Large intestine (tissue), 3 donors: ENCODE data around the gene OR52H1. TPM values are rescaled to one million over a fixed set of nuclear protein-coding genes. Genes with fewer than 3 reads are reported as not detected.

ENCODE experiments used
- DNase-seq, 2 donors: peaks; one replicate each; pipeline versions ENCODE4 v3.0.0 to v3.0.0-alpha.2; 2013
- H3K27ac ChIP-seq: one replicate; pipeline ENCODE4 v1.5.1; 2013; ENCODE audit warnings: low read length
- H3K27me3 ChIP-seq: 2 replicates; pipeline ENCODE4 v1.6.1; 2013; ENCODE audit warnings: low read length; ENCODE audit not compliant: control insufficient read depth, insufficient read depth
- H3K36me3 ChIP-seq: 2 replicates; pipeline ENCODE4 v1.6.1; 2013; ENCODE audit warnings: low read length; ENCODE audit not compliant: control insufficient read depth, insufficient read depth
- H3K4me1 ChIP-seq: one replicate; pipeline ENCODE4 v1.6.1; 2013; ENCODE audit warnings: low read length; ENCODE audit not compliant: control insufficient read depth, insufficient read depth
- H3K4me3 ChIP-seq: one replicate; pipeline ENCODE4 v1.5.1; 2013; ENCODE audit warnings: low read length
- H3K9me3 ChIP-seq: one replicate; pipeline ENCODE4 v1.6.1; 2013; ENCODE audit warnings: mild to moderate bottlenecking, low read depth, low read length, moderate library complexity; ENCODE audit not compliant: control insufficient read depth
- WGBS: methylation state at CpG from one replicate; pipeline ENCODE4 v1.1.5; 2013; ENCODE audit warnings: low lambda C conversion rate; ENCODE audit not compliant: insufficient coverage; 5-methylcytosine and 5-hydroxymethylcytosine counted together
- polyA plus RNA-seq: library from polyadenylated mRNA; unstranded; fragments of 120-200 nt; gene quantifications from one replicate; pipeline ENCODE4 v1.2.1, GENCODE V29; 2013

OR52H1 gene
- polyA plus RNA-seq, 1 donor, result not detected

- no peaks in the 10 kb centered on the region for H3K36me3 ChIP-seq
- WGBS, result no CpG with 5 or more reads among the region's 6 CpGs
- no peaks in the 10 kb centered on the region for H3K27me3 ChIP-seq
- H3K9me3 ChIP-seq, result no peaks in the 10 kb centered on the region
- no peaks in the 10 kb centered on the region for H3K4me1 ChIP-seq
- H3K27ac ChIP-seq, result no peak overlapping the region
- H3K4me3 ChIP-seq, result no peak overlapping the region
- no peak for DNase-seq
Observed at GRCh38 chr11:5507933-5508305, 40.4 kb downstream of the OR52H1 start.

GRCh38 chr11:5507177-5507932 lies 41.0 kb downstream of the OR52H1 start:
- Histone ChIP-seq H3K4me1 (no peaks in the 10 kb centered on the region), H3K4me3 (no peak overlapping the region), H3K9me3 (no peaks in the 10 kb centered on the region), H3K27ac (no peak overlapping the region), H3K27me3 (no peaks in the 10 kb centered on the region), H3K36me3 (no peaks in the 10 kb centered on the region)
- WGBS, result 83% methylated on average over 1 of the region's 9 CpGs
- no peak for DNase-seq

DNA sequence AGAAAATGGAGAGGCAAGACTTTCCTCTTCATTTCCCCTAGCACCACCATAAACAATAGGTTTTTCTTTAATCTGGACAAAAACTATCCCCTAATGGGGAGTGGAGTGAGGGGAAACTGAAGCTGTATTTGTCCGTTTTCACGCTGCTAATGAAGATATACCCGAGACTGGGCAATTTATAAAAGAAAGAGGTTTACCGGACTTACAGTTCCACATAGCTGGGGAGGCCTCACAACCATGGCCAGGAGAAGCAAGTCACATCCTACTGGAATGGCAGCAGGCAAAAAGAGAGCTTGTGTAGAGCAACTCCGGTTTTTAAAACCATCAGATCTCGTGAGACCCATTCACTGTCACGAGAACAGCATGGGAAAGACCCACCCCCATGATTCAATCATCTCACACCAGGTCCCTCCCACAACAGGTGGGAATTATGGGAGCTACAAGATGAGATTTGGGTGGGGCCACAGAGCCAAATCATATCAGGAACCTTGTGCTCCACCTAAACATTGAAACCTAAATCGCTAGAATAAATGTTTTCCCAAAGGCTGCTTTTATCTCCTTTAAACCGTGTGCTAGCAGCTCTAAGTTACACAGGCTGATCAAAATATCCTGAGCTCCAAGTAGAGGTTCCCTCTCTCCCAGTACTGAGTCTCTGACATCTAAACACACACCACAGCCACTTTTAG lies 42.8 kb downstream of the OR52H1 start:
- Histone ChIP-seq H3K36me3 (no peaks in the 10 kb centered on the region), H3K9me3 (no peaks in the 10 kb centered on the region), H3K27me3 (no peaks in the 10 kb centered on the region), H3K4me3 (no peak overlapping the region), H3K27ac (no peak overlapping the region), H3K4me1 (no peaks in the 10 kb centered on the region)
- no peak for DNase-seq
- WGBS, result 20% methylated on average over 1 of the region's 9 CpGs

- no peaks in the 10 kb centered on the region for H3K4me1 ChIP-seq
- no peak for DNase-seq
- WGBS, result no CpG with 5 or more reads among the region's 2 CpGs
Observed at GRCh38 chr11:5504403-5504921, 43.9 kb downstream of the OR52H1 start.

GRCh38 chr11:5500393-5500801 lies 47.9 kb downstream of the OR52H1 start:
- Histone ChIP-seq H3K9me3 (no peaks in the 10 kb centered on the region), H3K27me3 (no peaks in the 10 kb centered on the region), H3K27ac (no peak overlapping the region), H3K36me3 (no peaks in the 10 kb centered on the region), H3K4me3 (no peak overlapping the region), H3K4me1 (no peaks in the 10 kb centered on the region)
- DNase-seq, result no peak
- 86% methylated on average over 1 of the region's 6 CpGs for WGBS

More at GRCh38 chr11:5504403-5504921, 43.9 kb downstream of the OR52H1 start:
- no peaks in the 10 kb centered on the region for H3K27me3 ChIP-seq
- no peaks in the 10 kb centered on the region for H3K36me3 ChIP-seq
- no peak overlapping the region for H3K4me3 ChIP-seq
- no peak overlapping the region for H3K27ac ChIP-seq
- no peaks in the 10 kb centered on the region for H3K9me3 ChIP-seq

GRCh38 chr11:5499671-5500070 lies 48.7 kb downstream of the OR52H1 start:
- WGBS, result no CpG with 5 or more reads among the region's 2 CpGs
- DNase-seq, result no peak
- no peak overlapping the region for H3K4me3 ChIP-seq
- H3K9me3 ChIP-seq, result no peaks in the 10 kb centered on the region
- no peaks in the 10 kb centered on the region for H3K36me3 ChIP-seq
- H3K27ac ChIP-seq, result no peak overlapping the region
- no peaks in the 10 kb centered on the region for H3K27me3 ChIP-seq
- no peaks in the 10 kb centered on the region for H3K4me1 ChIP-seq

Other genes starting within 250 kb of the OR52H1 start
- gene OR51B4, start 246.6 kb downstream of the OR52H1 start, polyA plus RNA-seq, result 0.07 TPM
- not detected for gene OR51B2, start 224.2 kb downstream of the OR52H1 start, polyA plus RNA-seq
- 0.30 TPM for gene OR51B5, start 205.0 kb downstream of the OR52H1 start, polyA plus RNA-seq
- not detected for gene OR51B6, start 197.0 kb downstream of the OR52H1 start, polyA plus RNA-seq
- gene OR51M1, start 164.7 kb downstream of the OR52H1 start, polyA plus RNA-seq, result not detected
- not detected for gene OR51Q1, start 126.4 kb downstream of the OR52H1 start, polyA plus RNA-seq
- not detected for gene OR51I1, start 107.0 kb downstream of the OR52H1 start, polyA plus RNA-seq
- gene OR51I2, start 99.2 kb downstream of the OR52H1 start, polyA plus RNA-seq, result not detected
- gene OR52D1, start 59.9 kb downstream of the OR52H1 start, polyA plus RNA-seq, result not detected
- gene UBQLN3, start 38.6 kb downstream of the OR52H1 start, polyA plus RNA-seq, result not detected
- 0.70 TPM for gene UBQLNL, start 31.8 kb downstream of the OR52H1 start, polyA plus RNA-seq
- gene OR52B6, start 32.3 kb upstream of the OR52H1 start, polyA plus RNA-seq, result not detected
- 2.6 TPM for gene TRIM6, start 48.1 kb upstream of the OR52H1 start, polyA plus RNA-seq
- gene TRIM34, start 76.5 kb upstream of the OR52H1 start, polyA plus RNA-seq, result 11.6 TPM
- 23.9 TPM for gene TRIM5, start 136.5 kb upstream of the OR52H1 start, polyA plus RNA-seq
- gene TRIM22, start 141.2 kb upstream of the OR52H1 start, polyA plus RNA-seq, result 15.2 TPM
- not detected for gene OR56B1, start 187.9 kb upstream of the OR52H1 start, polyA plus RNA-seq
- gene OR52N4, start 205.7 kb upstream of the OR52H1 start, polyA plus RNA-seq, result 0.04 TPM
- gene OR52N5, start 234.8 kb upstream of the OR52H1 start, polyA plus RNA-seq, result not detected
- not detected for gene OR52N1, start 242.7 kb upstream of the OR52H1 start, polyA plus RNA-seq